GM21737 (cell line): ENCODE data around the gene DECR2.
A peak's percentile ranks its signal among the peaks of the same experiment; 100 is the strongest.
"Not testable (repeated sequence)": the region's sequence is repeated elsewhere in the genome, so short reads cannot be mapped to it uniquely, and the experiment has no call there.

ENCODE experiments used
- ATAC-seq: cut with Tn5 transposase; IDR thresholded peaks from one replicate; pipeline ENCODE4 v1.9.1; 2021; ENCODE audit warnings: mild to moderate bottlenecking, moderate library complexity; ENCODE audit not compliant: unreplicated experiment

Gene DECR2

DNA sequence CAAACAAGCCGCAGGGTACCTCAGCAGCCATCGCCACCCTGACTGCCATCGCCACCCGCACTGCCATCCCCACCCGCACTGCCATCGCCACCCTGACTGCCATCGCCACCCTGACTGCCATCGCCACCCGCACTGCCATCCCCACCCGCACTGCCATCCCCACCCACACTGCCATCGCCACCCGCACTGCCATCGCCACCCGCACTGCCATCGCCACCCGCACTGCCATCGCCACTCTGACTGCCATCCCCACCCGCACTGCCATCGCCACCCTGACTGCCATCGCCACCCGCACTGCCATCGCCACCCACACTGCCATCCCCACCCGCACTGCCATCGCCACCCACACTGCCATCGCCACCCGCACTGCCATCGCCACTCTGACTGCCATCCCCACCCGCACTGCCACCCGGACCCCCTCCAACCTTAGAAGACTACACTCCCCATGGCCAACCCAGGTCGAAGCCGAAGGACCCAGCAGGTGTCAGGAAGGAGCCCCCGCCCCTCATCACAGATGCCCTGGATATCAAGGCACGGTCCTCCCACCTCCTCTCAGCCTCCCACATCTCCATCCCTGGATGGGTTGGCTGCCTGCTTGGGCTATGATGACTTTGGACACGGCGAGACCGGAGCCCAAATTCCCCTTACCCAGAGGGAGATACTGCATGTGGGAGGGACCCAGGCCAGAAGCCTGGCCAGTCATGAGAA lies 23.4 kb upstream of the DECR2 start:
- ATAC-seq: not testable (repeated sequence)

DNA sequence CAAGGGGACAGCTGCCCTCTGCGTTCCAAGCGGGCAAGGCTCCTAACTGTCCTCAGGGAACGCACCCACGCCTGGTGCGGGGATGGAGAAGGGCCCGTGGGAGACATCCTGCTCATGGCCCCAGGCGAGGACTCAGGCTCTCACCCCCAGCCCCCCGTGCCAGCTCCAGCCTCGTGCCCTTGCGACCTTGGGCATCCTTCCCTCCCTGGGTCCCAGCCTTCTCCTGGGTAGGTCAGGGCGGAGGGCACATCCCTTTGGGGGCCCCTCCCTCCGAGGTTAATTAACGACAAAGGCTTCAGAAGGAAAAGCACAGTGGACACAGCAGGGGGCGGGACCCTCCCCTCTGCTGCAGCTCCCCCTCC lies 22.9 kb upstream of the DECR2 start:
- no peak for ATAC-seq

DNA sequence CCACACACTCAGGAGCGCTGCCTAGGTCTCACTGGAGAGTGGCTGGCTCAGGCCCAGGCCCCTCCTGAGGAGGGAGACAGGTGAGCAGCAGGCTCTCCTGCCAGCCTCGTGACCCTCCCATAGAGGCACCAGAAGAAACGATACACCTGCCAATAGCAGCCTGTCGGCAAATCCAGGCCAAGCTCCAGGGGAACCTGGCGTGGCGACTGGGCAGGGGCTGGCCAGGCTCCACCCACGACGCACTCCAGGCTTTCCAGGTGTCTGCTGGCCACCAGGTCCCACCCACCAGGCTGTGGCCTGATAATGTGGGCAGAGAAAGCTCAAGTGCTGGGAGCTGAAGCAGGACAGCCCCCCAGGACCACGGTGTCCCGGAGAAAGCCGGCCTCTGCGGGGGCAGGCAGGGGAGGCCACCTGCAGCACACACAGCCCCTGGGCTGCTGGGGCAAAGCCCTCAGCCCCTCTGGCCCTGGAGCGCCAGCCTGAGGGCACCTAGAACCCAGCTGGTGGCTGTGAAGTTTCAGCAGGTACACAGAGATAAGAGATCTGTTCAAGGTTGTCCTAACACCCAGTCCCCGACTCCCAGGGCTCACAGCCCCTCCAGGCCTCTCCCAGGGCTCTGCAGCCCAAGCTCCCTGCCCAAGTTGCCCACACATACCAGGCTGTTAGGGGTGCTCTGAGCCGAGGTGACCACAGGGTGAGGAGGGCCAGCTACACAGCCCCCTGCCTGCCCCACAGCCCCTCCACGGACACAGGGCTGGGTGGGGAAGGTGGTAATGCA lies 22.3 kb upstream of the DECR2 start:
- no peak for ATAC-seq

DNA sequence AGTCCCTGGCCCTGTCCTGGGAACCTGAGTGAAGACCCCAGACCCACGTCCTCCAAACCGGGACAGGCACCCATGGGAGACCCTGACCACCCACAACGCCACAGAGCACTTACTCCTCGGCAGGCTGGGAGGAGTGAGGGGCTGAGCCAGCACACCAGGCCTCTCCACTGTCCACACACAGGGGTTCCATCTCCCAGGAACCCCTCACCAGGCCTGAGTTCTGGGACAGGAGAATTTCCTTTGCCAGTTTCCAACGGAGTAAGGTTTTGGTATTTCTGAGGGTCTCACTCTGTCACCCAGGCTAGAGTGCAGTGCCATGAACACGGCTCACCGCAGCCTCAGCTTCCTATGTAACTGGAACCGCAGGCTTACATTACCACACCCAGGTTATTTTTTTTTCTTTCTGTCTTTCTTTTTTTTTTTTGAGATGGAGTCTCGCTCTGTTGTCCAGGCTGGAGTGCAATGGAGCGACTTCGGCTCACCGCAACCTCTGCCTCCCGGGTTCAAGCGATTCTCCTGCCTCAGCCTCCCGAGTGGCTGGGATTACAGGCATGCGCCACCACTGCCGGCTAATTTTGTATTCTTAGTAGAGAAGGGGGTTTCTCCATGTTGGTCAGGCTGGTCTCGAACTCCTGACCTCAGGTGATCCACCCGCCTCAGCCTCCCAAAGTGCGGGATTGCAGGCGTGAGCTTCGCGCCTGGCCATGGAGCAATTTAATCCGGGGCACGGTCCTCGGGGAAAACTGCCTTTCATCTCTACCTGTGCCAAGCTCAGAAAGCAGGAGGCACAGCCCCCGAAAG lies 21.5 kb upstream of the DECR2 start:
- ATAC-seq: no peak

DNA sequence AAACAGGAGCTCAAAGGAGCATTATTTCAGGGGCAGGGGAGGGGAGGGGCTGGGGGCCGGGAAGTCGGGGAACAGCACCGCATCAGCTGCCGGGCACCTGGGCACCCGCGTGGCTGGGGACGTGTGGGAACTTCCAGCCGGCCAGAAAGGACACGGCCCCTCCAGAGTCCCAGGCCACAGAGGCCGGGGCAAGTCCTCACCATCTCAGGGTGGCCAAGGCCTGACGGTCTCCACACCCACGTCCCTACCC lies 21.0 kb upstream of the DECR2 start:
- no peak for ATAC-seq

DNA sequence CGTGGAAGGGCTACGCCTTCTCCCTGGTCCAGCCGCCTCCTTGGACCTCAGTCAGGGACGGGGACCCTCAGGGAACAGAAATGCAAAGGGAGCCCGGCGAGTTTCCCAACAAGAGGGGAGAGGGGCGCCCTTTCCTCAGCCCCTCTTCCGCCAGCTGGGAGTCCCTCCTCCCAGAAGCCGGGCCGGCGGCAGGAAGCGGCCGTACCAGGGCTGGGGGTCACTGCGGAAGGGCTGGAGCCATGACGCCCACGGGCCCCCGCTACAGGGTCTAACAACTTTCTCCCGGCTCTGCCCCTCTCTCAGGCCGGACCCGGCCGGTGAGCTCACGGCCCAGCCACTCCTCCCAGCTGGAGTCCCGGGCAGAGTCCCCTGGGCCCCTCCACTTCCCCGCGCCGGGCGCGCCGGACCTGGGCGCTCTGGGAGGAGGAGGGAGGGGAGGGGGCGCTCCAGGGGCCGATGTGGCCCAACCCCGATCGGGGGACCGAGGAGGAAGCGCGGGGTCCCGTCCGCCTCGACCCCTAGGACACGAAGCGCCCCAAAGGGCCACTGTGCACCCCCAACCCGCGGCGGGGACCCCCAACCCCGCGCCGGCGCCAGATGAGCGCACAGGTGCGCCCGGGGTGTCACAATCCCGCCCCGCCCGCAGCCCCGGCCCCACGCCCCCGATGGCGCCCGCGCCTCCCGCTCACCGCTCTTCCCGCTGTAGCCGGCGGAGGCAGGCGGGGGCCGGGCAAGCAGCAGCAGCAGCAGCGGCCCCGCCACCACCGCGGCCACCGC lies 20.5 kb upstream of the DECR2 start:
- peak; percentile 17 for ATAC-seq

DNA sequence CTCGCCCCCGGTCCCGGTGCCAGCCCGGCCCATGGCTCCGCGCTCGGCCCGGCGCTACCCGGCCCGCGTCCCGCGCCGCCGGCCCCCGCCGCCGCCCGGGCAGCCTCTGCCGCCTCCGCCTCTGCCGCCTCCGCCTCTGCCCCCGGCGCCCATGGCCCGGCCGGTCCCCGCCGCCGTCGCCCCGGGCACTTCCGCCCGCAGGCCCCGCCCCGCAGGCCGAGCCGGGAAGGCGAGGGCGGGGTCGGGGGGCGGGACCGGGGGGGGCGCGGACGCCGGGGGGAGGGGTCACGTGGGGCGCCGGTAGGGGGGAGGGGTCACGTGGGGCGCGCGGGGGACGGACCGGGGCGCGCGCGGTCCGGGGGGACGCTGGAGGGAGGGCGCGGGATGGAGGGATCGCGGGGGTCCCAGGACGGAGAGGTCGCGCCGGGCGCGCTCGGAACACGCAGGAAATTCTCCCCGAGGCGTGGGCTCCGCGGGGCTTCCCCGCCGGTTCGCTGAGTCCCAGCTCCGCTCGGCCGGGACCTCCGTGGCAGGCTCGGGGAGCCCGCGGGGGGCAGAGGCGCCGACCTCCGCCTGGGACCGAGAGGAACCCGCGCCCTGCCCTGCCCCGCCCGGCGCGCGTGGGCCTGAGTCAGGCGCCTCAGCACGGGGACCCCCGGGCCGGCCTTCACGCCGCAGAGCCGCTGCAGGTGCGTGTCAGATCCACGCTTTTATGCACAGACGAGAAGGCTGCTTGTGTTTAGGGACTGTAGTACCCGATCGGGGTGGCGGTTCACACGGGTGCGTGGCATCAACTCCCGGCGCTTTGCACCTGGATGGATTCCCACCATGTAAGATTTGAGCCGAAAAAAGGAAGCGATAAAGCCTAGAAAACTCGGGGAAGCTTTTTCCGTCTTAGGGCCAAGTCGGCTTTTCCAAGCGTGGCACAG lies 19.6 kb upstream of the DECR2 start, which contains the start of gene PGAP6:
Gene PGAP6, minus strand, starts transcription at position 190 of the 929 bp plus-strand sequence. Its CDS starts 157 bp downstream, at position 33.
- peak; percentile 39 for ATAC-seq

DNA sequence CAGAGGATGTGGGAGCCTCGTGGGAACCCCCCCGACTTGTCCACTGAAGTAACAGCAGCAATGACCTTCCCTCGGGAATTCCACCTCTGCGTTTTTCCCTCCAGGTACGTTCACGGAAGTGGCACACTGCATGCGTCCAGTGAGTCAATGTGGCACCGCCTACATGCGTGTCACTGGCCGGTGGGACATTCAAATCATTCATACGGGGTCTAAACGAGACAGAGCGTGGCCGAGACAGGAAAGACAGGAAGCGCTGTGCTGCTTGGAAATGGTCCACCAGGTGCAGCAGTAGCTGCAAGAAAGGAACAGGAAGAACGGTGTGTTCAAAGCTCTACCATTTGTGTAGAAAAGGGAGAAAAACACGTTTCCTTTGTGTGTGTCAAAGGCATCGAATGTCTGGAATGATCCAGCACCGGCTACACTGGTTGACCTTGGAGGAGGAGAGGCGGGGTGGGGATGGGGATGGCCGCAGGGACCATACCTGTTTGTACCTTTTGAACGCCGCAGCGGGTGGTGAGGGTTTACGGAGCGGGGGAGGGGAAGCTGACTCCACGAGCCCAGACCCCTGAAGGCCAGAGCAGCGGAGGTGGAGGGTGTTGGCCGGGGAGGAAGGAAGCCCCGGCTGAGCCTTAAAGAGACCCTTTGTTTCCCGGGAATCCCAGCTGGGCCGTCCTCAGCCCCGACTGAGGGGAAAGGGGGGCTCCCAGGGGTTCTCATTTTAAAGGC lies 18.2 kb upstream of the DECR2 start:
- peak; percentile 39 for ATAC-seq

DNA sequence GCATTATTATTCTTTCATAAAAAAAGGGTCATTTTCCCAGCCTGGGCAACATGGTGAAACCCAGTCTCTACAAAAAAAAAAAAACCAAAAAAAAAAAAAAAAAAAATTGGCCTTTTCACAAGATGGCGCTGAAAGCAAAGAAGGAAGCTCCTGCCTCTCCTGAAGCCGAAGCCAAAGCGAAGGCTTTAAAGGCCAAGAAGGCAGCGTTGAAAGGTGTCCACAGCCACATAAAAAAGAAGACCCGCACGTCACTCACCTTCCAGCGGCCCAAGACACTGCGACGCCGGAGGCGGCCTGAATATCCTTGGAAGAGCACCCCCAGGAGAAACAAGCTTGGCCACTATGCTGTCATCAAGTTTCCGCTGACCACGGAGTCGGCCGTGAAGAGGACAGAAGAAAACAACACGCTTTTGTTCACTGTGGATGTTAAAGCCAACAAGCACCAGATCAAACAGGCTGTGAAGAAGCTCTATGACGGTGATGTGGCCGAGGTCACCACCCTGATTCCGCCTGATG lies 15.0 kb upstream of the DECR2 start:
- ATAC-seq: no peak

DNA sequence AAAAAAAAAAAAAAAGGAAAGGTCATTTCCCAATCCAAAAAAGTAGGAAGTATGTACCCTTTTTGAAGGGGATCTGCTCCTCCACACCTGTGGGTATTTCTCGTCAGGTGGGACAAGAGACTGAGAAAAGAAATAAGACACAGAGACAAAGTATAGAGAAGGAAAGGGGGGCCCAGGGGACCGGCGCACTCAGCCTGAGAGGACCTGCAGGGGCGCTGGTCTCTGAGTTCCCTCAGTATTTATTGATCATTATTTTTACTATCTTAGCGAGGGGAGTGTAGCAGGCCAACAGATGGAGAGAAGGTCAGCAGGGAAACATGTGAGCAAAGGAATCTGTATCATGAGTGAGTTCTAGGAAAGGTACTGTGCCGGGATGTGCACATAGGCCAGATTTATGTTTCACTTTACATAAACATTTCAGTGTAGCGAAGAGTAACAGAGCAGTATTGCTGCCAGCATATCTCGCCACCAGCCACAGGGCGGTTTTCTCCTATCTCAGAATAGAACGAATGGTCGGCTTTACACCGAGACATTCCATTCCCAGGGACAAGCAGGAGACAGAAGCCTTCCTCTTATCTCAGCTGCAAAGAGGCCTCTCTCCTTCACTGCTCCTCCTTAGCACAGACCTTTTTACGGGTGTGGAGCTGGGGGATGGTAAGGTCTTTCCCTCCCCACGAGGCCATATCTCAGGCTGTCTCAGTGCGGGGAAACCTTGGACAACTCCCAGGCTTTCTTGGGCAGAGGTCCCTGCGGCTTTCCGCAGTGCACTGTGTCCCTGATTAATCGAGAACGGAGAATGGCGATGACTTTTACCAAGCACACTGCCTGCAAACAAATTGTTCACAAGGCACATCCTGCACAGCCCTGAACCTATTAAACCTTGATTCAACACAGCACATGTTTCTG lies 13.7 kb upstream of the DECR2 start:
- ATAC-seq: not testable (repeated sequence)

DNA sequence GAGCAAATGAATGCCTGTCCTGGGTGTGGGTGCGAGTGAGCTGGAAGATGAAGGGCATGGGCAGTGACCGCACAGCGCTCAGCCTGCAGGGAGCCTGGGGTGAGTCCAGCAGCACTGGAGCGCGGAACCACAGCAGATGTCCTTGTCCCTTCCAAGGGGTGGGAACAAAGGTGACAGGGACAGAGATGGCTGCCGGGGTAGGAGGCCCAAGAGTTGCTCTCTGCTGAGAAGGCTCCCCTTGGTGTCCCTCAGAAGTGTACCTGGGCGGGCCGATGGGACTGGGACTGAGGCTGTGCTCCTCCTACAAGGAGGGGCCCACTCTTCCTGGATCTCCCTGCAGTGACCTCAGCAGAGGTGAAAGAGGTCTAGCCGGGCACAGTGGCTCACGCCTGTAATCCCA lies 12.3 kb upstream of the DECR2 start:
- no peak for ATAC-seq

DNA sequence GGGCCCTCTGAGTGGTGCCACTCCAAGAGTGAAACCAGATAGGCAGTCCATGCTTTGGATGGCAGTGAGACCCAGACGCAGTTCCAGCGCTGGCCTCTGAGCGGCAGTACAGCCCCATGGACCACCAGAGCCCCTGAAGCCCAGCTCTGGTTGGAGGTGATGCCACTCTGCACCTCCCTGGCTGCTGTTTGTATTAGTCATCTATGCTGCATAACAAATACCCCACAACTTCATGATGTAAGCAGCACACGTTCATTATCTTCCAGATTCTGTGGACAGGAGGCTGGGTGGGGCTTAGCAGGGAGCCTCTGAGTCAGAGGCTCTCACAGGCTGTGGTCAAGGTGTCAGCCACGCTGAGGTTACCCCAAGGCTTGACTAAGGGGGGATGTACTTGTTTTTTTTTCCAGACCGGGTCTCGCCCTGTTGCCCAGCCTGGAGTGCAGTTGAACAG lies 9.8 kb upstream of the DECR2 start:
- no peak for ATAC-seq

DNA sequence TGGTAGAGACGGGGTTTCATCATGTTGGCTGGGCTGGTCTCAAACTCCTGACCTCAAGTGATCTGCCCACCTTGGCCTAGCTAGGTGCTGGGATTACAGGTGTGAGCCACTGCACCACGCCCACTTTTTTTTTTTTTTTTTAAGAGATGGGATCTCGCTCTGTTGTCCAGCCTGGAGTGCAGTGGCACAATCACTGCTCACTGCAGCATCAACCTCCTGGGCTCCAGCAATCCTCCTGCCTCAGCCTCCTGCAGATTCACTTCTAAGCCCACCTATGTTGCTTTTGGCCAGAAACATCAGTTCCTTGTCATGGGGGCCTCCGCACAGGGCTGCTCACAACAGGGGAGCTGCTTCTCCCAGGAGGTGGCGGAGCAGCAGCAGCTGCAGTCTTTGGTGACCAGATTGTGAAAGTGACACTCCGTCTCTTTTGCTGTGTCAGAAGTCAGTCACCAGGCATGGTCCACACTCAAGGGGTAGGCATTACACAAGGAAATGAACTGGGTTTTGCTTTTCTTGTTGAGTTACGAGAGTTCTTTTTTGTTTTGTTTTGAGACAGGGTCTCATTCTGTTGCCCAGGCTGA lies 9.1 kb upstream of the DECR2 start:
- ATAC-seq: no peak

DNA sequence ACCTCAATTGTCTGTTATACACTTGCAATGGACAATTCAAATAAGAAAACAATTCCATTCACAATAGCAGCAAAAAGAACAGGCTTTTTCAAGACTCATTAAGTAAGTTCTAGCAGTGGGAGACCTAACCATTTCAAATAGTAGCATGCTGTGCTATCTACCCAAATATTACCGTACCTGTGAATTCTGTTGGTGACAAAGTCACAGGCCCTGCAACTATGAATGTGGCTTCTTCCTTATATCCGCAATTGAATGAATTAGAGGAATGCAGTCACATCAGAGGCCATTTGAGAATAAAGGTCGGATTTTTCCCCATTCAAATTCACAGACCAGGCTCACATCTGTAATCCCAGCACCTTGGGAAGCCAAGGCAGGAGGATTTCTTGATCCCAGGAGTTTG lies 5.5 kb upstream of the DECR2 start:
- no peak for ATAC-seq

DNA sequence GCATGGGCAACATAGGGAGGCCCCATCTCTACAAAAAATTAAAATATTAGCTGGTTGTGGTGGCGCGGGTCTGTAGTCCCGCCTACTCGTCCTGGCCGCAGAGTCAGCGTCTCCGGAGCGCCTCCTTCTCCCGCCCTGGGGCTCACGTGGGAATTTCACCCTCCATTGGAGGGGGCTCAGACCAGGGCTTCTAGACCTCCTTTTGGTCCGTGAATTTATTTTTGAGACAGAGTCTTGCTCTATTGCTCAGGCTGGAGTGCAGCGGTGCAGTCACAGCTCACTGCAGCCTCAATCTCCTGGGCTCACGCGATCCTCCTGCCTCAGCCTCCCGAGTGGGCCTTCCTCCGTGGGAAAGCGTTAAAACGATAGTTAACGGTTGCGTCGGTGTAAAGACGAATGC lies 5.1 kb upstream of the DECR2 start:
- ATAC-seq: no peak

DNA sequence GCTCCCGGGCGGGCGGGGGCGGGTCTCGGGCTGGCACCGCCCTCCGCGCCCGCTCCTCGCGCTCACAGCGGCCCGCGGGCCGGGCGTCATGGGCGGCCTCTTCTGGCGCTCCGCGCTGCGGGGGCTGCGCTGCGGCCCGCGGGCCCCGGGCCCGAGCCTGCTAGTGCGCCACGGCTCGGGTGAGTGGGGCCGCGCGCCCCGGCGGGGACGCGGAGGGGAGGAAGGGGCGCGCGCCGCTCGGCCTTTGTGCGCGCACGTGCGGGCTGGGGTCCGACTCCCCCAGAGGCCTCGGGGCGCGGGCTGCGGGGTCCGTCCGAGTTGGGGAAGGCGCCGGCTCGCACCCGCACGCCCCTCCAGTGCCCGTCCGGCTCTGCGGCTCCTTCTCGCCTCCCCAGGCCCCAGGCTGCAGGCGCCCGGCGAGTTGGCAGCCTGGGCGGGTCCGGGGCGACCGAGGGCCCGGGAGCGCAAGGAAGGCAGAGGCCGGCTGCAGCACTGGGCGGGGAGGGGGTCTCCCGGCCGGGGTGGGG lies 4.5 kb upstream of the DECR2 start, which contains the start of gene NME4:
Gene NME4, plus strand, starts transcription at position 65 of the 527 bp plus-strand sequence. Its CDS starts 24 bp downstream, at position 89.
- ATAC-seq: no peak

DNA sequence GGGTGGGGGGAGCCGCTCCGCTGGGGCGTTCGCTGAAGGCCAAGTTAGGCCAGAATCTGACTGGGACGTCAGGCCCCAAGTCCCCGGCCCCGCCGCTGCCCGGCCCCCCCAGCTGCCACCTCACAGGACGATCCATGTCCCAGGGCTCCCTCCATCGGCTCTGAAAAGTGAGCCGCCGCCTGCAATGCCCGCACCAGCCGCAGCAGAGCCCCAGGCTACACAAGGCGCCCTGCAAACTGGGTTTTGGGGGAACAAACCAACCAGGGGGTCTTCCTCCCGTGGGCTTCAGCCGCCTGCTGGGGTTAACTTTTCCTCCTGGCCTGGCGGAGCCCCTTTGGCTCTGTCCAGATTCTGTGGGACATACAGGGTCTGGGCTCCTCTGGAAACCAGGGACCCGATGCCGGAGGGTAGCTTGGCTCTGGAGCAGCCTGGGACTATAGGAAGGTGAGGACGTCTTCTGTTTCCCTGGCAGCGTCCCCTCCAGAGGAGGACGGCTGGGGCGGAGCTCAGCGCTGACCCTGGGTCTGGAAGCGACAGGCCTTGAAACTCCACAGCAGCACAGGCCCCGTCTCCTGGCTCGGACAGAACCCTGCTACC lies 3.9 kb upstream of the DECR2 start:
- ATAC-seq: no peak
